HG03025 (cell line): ENCODE data around the gene MAN2B1.
"Not testable (repeated sequence)": the region's sequence is repeated elsewhere in the genome, so short reads cannot be mapped to it uniquely, and the experiment has no call there.

Experiments used
- ATAC-seq: cut with Tn5 transposase; IDR thresholded peaks from one replicate; pipeline ENCODE4 v1.9.1; 2021; ENCODE audit warnings: mild to moderate bottlenecking, moderate library complexity; ENCODE audit not compliant: unreplicated experiment, low FRiP score

MAN2B1 gene

GRCh38 chr19:12664406-12665280 is 1.9 kb downstream of the MAN2B1 start:
- ATAC-seq = no peak

GRCh38 chr19:12660980-12661379 is 5.6 kb downstream of the MAN2B1 start:
- ATAC-seq = no peak

- ATAC-seq = no peak
Observed at GRCh38 chr19:12657966-12658365, 8.6 kb downstream of the MAN2B1 start.

GRCh38 chr19:12656899-12657571 is 9.5 kb downstream of the MAN2B1 start:
- no peak for ATAC-seq

- no peak for ATAC-seq
Observed at GRCh38 chr19:12655546-12655945, 11.0 kb downstream of the MAN2B1 start.

DNA sequence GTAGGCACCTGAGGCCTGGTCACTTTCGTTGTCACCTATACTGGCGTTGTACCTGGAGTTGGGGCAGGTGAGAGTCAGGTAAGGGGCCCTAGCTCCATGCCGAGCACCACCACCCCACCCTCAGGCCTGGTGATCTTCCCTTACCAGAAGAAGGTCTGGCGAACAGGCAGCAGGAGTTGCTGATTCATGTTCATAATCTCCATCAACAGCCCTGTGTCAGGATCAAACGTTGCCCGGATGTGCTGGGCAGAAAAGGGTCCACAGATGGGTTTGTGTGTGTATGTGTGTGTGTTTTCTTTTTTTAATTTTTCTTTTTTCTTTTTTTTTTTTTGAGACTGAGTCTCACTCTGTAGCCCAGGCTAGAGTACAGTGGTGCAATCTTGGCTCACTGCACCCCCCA is 14.3 kb downstream of the MAN2B1 start:
- ATAC-seq = no peak

GRCh38 chr19:12649941-12650340 is 16.6 kb downstream of the MAN2B1 start:
- ATAC-seq = no peak

DNA sequence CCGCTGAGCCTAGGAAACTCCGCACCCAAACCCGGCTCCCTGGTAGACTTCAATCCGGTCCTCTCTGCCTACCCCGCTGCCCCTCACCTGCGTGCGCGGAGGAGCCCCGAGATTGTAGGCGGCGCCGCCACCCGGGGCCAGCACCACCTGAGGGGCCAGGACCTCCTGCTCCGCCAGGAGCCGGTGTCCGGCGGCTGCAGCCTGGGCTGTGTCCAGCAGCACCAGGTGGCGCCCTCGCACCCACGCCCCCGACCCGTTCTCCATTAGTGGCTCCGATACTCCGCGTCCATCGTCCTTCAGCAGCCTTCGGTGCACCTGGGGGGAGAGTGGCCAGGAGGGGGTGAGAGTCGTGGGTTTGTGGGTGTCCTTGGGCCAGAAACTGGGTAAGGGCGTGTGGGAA is 18.5 kb downstream of the MAN2B1 start:
- ATAC-seq = no peak

GRCh38 chr19:12647490-12648071 is 19.0 kb downstream of the MAN2B1 start:
- ATAC-seq = no peak

GRCh38 chr19:12647047-12647446 is 19.5 kb downstream of the MAN2B1 start:
- ATAC-seq = no peak

DNA sequence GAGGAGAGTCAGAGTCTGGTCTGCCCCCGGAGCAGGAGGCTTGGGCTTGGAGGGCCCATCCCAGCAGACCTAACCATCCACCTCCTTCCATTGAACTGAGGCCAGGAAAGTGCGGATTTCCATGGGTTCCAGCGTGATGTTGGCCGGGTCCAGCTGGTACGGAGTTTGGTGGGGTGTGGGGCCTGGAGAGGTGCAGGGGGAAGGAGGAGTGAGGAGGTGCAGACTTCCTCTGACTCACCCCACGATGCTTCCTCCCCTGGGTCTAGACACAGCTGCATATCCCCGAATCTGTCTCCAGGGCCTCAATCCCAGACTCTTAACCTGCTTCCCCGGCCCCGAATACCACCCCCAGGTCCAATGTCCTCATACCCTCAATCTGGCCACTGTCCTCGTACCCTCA is 20.0 kb downstream of the MAN2B1 start:
- no peak for ATAC-seq

- not testable (repeated sequence) for ATAC-seq
Observed at GRCh38 chr19:12643716-12644115, 22.8 kb downstream of the MAN2B1 start.

GRCh38 chr19:12642506-12642905 is 24.0 kb downstream of the MAN2B1 start:
- ATAC-seq = no peak

- no peak for ATAC-seq
Observed at GRCh38 chr19:12641456-12641855, 25.1 kb downstream of the MAN2B1 start.

DNA sequence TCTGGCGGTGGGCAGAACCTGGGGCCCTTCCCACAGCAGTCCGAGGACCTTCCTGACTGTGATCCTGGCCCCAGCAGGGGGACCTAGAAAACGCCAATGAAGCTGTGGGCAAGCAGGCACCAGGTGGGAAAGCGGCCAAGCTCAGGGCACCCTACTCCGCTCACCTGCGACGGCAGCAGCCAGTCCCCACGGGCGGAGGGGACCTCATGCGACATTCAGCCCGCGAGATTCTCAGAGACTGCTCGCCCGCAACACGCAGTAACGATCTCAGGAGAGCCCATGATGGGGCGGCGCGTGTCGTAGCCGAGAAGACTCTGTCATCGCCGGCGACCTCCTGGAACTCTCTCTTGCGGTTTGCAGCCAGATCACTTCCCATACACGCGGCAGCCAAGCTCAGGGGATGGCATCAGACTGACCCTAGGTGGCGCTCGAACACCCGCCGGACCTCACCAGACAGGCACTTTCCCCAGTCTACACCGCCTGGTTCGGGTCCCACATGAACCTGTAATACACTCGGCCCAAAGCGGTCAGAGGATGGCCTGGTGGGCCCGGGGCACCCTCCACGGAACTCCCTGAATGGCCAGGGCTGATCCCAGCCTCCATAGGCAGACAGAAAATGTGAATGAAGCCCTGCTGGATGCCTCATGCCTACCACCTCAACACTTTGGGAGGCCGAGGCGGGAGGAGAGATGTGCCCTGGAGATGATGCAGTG is 26.5 kb downstream of the MAN2B1 start:
- no peak for ATAC-seq

GRCh38 chr19:12638611-12639182 is 27.8 kb downstream of the MAN2B1 start:
- ATAC-seq = no peak

DNA sequence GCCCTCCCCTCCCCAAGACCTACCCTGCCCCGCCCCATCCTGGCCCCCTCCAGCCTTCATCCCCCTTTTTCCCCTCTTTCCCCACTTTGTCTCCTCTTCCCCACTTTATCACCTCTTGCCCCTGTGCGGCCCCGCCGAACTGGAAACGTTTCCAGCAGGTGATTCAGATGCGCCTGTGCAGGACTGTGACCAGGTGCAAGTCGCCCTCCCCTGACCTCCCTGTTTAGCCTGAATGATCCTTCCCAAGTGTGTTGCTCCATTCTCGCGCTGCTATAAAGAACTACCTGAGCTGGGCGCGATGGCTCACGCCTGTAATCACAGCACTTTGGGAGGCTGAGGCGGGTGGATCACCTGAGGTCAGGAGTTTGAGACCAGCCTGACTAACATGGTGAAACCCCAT is 29.9 kb downstream of the MAN2B1 start:
- no peak for ATAC-seq

DNA sequence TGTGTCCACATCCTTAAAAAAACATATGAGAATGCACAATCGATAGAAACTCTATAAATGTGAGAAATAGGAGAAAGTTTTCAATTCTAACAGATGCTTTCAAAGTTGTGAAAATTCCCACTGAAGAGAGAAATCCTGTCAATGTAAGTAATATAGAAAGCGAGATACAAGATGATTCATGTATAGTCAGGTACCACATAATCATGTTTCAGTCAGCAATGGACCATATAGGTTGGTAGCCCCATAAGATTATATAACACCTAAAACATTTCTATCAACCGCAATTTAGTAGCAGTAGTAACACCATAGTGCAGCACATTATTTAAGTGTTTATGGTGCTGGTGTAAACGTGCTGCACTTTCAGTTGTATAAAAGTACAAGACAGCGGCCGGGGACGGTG is 37.3 kb downstream of the MAN2B1 start:
- ATAC-seq = no peak

GRCh38 chr19:12628040-12629022 is 38.2 kb downstream of the MAN2B1 start:
- ATAC-seq = no peak
